ENCODE data around the gene ARHGEF37. TPM values are rescaled to one million over a fixed set of nuclear protein-coding genes. Genes with fewer than 3 reads are reported as not detected.

ARHGEF37 gene
- total and polyA plus RNA-seq, 9 of the 15 experiments (the other 6 are each of a cell fraction or from before 2014, with no cell fraction given), result 0.01 to 0.27 (median 0.05) TPM

GRCh38 chr5:149593370-149593769, 12.1 kb downstream of the ARHGEF37 start:
- H3K4me2 ChIP-seq (ENCODE audit: insufficient read depth, low read length), result no peak overlapping the region
- H3K9me1 ChIP-seq (ENCODE audit: control insufficient read depth, insufficient read depth, low read length), result no peaks in the 10 kb centered on the region
- WGBS (ENCODE audit: insufficient coverage, low coverage, missing lambda C conversion rate), result 0% methylated on average over 2 of the region's 2 CpGs
- H3K79me2 ChIP-seq (ENCODE audit: control insufficient read depth, insufficient read depth, low read length), result no peaks in the 10 kb centered on the region
- H3K9me3 ChIP-seq (replicated peaks; ENCODE audit: control insufficient read depth, insufficient read depth, low read depth, low read length), result no peaks in the 10 kb centered on the region
- in situ Hi-C loops (cut with MboI), result no loop called here
- no peak for FAIRE-seq
- H3K36me3 ChIP-seq (ENCODE audit: control insufficient read depth, insufficient read depth, low read length), result no peaks in the 10 kb centered on the region
- POLR2A ChIA-PET, result interaction anchor here (0.9 kb wide), 1 partner anchor 8 kb away, joined by 6 read pairs; no protein-coding TSS in a partner anchor
- BruUV-seq (replicated peaks), result no TSS peak
- TF ChIP-seq ZNF174 (CRISPR knock-in tag; IDR thresholded peaks at IDR 0.05) (no peak), RB1 (IDR thresholded peaks at IDR 0.05; ENCODE audit: low read depth) (no peak), NR4A1 (CRISPR knock-in tag; IDR thresholded peaks at IDR 0.05) (no peak), NR4A1 (tag; IDR thresholded peaks at IDR 0.05) (no peak), ZNF408 (CRISPR knock-in tag; IDR thresholded peaks at IDR 0.05; ENCODE audit: low read depth) (no peak), EZH2 (IDR thresholded peaks at IDR 0.05; ENCODE audit: borderline replicate concordance, low read depth, low read length) (no peak), ZFP36 (IDR thresholded peaks at IDR 0.05; ENCODE audit: low read depth, low read length, partially characterized antibody) (no peak), HDAC6 (IDR thresholded peaks at IDR 0.05; ENCODE audit: low read depth, low read length) (no peak), HES1 (IDR thresholded peaks at IDR 0.05; ENCODE audit: low read depth) (no peak), PPARD (CRISPR knock-in tag; IDR thresholded peaks at IDR 0.05) (no peak)
- H3K4me1 ChIP-seq (replicated peaks in 1 of 2; ENCODE audit: control insufficient read depth in 2 of 2, insufficient read depth in 2 of 2, low read length in 2 of 2), result no peaks in the 10 kb centered on the region; a peak in 1 of 5 replicates
- H3K27ac ChIP-seq (ENCODE audit: extremely low read depth, low read depth, low read length), result no peak overlapping the region
- H4K20me1 ChIP-seq (replicated peaks; ENCODE audit: control insufficient read depth, insufficient read depth, low read length), result no peaks in the 10 kb centered on the region
- H3K9ac ChIP-seq (ENCODE audit: insufficient read depth in 1 of 2, low read depth in 2 of 2, low read length in 2 of 2), result no peak overlapping the region
- intact Hi-C loops (cut with micrococcal nuclease), result no loop called here
- no peak overlapping the region for H2AFZ ChIP-seq (ENCODE audit: low read depth, low read length)
- no peak for DNase-seq (ENCODE audit: extremely low read depth in 1 of 4, low spot score in 3 of 4)
- H3K4me3 ChIP-seq, result no peak overlapping the region
- no peak for ATAC-seq
- CTCF ChIA-PET (ENCODE audit: low intra/inter-chr PET ratio), result no interaction called here
- H3K27me3 ChIP-seq (ENCODE audit: control insufficient read depth in 2 of 2, insufficient read depth in 2 of 2, low read length in 2 of 2), result peaks cover 0 to 7% of the 10 kb centered on the region in 2 experiments; a peak in 2 of 5 replicates

All from K562 (cell line).